CD14-positive monocyte (primary cell): Measurements from ENCODE around the gene TAC3. TPM values are rescaled to one million over a fixed set of nuclear protein-coding genes. Genes with fewer than 3 reads are reported as not detected.

Experiments used
- DNase-seq, 3 donors: peaks; one replicate each; pipeline ENCODE4 v3.0.0-alpha.2; 2011 to 2022
- H2AFZ ChIP-seq: 2 replicates; pipeline ENCODE4 v1.6.0; 2012; ENCODE audit warnings: mild to moderate bottlenecking, low read depth, low read length, inconsistent platforms; ENCODE audit not compliant: insufficient read depth, poor library complexity, severe bottlenecking
- H3K27ac ChIP-seq, 2 donors: 1 replicate in 1 of 2; 2 replicates in 1 of 2; pipeline ENCODE4 v1.5.1; 2012 to 2013; ENCODE audit warnings: low read length in 2 of 2, control low read depth in 1 of 2, inconsistent platforms in 1 of 2, low read depth in 1 of 2, mild to moderate bottlenecking in 1 of 2
- H3K27me3 ChIP-seq, 2 donors: one replicate each; pipeline versions ENCODE4 v1.6.0 to v1.6.1; 2011 to 2013; ENCODE audit warnings: low read length in 2 of 2; ENCODE audit not compliant: control insufficient read depth in 2 of 2, insufficient read depth in 2 of 2
- H3K36me3 ChIP-seq, 2 donors: replicated peaks in 1 of 2; 1 replicate in 1 of 2; 2 replicates in 1 of 2; pipeline versions ENCODE4 v1.5.1 to v1.6.1; 2012 to 2013; ENCODE audit warnings: low read length in 2 of 2, control low read depth in 1 of 2, inconsistent platforms in 1 of 2, mild to moderate bottlenecking in 1 of 2; ENCODE audit not compliant: insufficient read depth in 2 of 2, control insufficient read depth in 1 of 2
- H3K4me1 ChIP-seq, 2 donors: 1 replicate in 1 of 2; 2 replicates in 1 of 2; pipeline versions ENCODE4 v1.5.1 to v1.6.1; 2012 to 2013; ENCODE audit warnings: low read length in 2 of 2, control low read depth in 1 of 2, inconsistent platforms in 1 of 2, mild to moderate bottlenecking in 1 of 2, moderate library complexity in 1 of 2; ENCODE audit not compliant: insufficient read depth in 2 of 2, control insufficient read depth in 1 of 2
- H3K4me2 ChIP-seq: replicated peaks from 2 replicates; pipeline ENCODE3; 2012; ENCODE audit warnings: low read length, moderate library complexity, mild to moderate bottlenecking; ENCODE audit not compliant: poor library complexity, severe bottlenecking; ENCODE audit errors: extremely low read depth
- H3K4me3 ChIP-seq, 3 experiments: fragments of 200-600 bp in 1 of 3; sonication (generic) in 1 of 3; replicated peaks in 1 of 3; 1 replicate in 2 of 3; 2 replicates in 1 of 3; pipeline ENCODE4 v1.5.1; 2011 to 2013; ENCODE audit warnings: low read length in 3 of 3, mild to moderate bottlenecking in 3 of 3, control low read depth in 2 of 3, low read depth in 2 of 3, inconsistent platforms in 1 of 3, moderate library complexity in 1 of 3
- H3K79me2 ChIP-seq: 2 replicates; pipeline ENCODE4 v1.6.0; 2012; ENCODE audit warnings: mild to moderate bottlenecking, control low read depth, inconsistent platforms, low read length, moderate library complexity; ENCODE audit not compliant: insufficient read depth
- H3K9ac ChIP-seq: 2 replicates; pipeline ENCODE4 v1.6.0; 2017; ENCODE audit warnings: low read length, mild to moderate bottlenecking; ENCODE audit not compliant: insufficient read depth, poor library complexity, severe bottlenecking
- H3K9me3 ChIP-seq, 2 donors: replicated peaks in 1 of 2; 1 replicate in 1 of 2; 2 replicates in 1 of 2; pipeline versions ENCODE4 v1.5.1 to v1.6.1; 2012 to 2013; ENCODE audit warnings: low read length in 2 of 2, control low read depth in 1 of 2; ENCODE audit not compliant: control insufficient read depth in 1 of 2, insufficient read depth in 1 of 2
- H4K20me1 ChIP-seq: 2 replicates; pipeline ENCODE4 v1.6.0; 2012; ENCODE audit warnings: mild to moderate bottlenecking, low read length, control low read depth, moderate library complexity; ENCODE audit not compliant: insufficient read depth
- H3K27ac Mint-ChIP-seq, 7 donors: one replicate each; pipeline ENCODE4 v1.8.0; 2020; ENCODE audit warnings: mild to moderate bottlenecking in 7 of 7, mixed read lengths in 7 of 7, moderate library complexity in 6 of 7, inconsistent platforms in 2 of 7
- H3K27me3 Mint-ChIP-seq, 3 donors: one replicate each; pipeline ENCODE4 v1.8.0; 2021 to 2022; ENCODE audit warnings: low read depth in 3 of 3, mild to moderate bottlenecking in 3 of 3, mixed read lengths in 3 of 3, moderate library complexity in 3 of 3, inconsistent platforms in 1 of 3
- H3K36me3 Mint-ChIP-seq, 2 donors: one replicate each; pipeline ENCODE4 v1.8.0; 2020; ENCODE audit warnings: mixed read lengths in 2 of 2, inconsistent platforms in 1 of 2, mild to moderate bottlenecking in 1 of 2
- H3K4me1 Mint-ChIP-seq: one replicate; pipeline ENCODE4 v1.8.0; 2020; ENCODE audit warnings: mild to moderate bottlenecking, mixed read lengths
- H3K4me3 Mint-ChIP-seq, 2 donors: one replicate each; pipeline ENCODE4 v1.8.0; 2020; ENCODE audit warnings: mild to moderate bottlenecking in 2 of 2, mixed read lengths in 2 of 2, moderate library complexity in 1 of 2
- H3K9me3 Mint-ChIP-seq, 7 donors: one replicate each; pipeline ENCODE4 v1.8.0; 2020 to 2022; ENCODE audit warnings: mixed read lengths in 7 of 7, mild to moderate bottlenecking in 6 of 7, moderate library complexity in 6 of 7, inconsistent platforms in 2 of 7
- WGBS: methylation state at CpG from one replicate; pipeline ENCODE4 v1.1.5; 2013; ENCODE audit warnings: missing lambda C conversion rate; ENCODE audit not compliant: insufficient coverage; 5-methylcytosine and 5-hydroxymethylcytosine counted together
- intact Hi-C, 2 donors: fragments of 100-400 bp; cut with micrococcal nuclease; formaldehyde crosslinking; loops; one replicate each; pipeline versions ENCODE4 v1.15.0 to v1.15.1; 2023
- polyA plus RNA-seq, 3 donors: library from polyadenylated mRNA; depleted of rRNA in 1 of 3; unstranded in 2 of 3; stranded (reverse) in 1 of 3; fragments of 300-500 nt in 2 of 3; fragments of >200 nt in 1 of 3; fragmentation: Illumina TruSeq in 2 of 3; gene quantifications; 1 replicate in 2 of 3; 2 replicates in 1 of 3; pipeline ENCODE4 v1.2.3, GENCODE V29; 2012 to 2021
- TF ChIP-seq, protein P1 (sequence below): fragments of 200-600 bp; IDR thresholded peaks from one replicate; pipeline ENCODE4 v1.8.0; 2022; ENCODE audit warnings: antibody characterized with exemption, mild to moderate bottlenecking

Gene TAC3
- polyA plus RNA-seq, 3 donors, result 0.15 TPM; not detected in 2

DNA sequence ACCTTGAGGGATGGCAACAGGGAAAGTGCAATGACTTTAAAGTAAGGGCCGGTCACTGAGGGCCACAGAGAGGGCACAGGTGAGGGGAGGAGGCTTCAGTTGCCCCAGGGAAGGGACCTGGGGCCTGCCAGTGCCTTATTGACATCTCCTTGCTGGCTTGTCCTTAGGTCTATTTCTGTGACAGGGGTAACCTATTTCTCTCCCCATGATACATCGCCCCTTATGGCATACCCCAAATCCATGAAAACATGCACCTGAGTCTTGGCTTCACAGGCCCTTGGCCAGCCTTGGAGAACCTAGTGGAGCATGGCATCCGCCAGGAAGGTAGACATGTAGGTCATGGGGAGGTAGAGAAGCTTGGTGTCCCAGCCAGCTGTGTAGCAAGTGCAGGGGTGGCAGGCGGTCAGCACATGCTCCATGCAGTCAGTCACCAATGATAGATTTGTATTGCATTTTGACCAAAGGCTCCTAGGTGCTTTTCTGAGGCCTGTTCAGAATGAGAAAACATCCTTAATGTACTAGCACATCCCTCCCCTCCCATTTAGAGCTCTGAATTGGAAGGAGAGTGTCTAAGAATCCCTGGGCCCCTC, 35.3 kb downstream of the TAC3 start:
- peaks cover 0 to 3% (median 0%) of the 10 kb centered on the region in 3 donors for H3K27me3 Mint-ChIP-seq
- 100% methylated on average over 1 of the region's 4 CpGs for WGBS
- no peak overlapping the region for H3K27ac ChIP-seq

DNA sequence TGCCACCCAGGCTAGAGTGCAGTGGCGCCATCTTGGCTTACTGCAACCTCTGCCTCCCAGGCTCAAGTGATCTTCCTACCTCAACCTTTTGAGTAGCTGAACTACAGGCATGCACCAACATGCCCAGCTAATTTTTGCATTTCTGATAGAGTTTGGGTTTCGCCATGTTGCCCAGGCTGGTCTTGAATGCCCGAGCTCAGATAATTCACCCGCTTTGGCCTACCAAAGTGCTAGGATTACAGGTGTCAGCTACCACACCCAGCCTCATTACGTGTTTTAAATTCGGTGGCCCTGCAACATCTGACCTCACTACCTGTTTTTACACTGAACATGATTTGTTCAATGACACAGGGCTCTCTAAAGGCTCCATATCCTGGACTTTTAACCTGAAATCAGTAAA, 36.1 kb downstream of the TAC3 start:
- Mint-ChIP-seq H3K27ac (no peak overlapping the region), H3K36me3 (no peaks in the 10 kb centered on the region), H3K4me3 (no peak overlapping the region), H3K27me3 (peaks cover 0 to 3% (median 0%) of the 10 kb centered on the region in 3 donors), H3K4me1 (no peaks in the 10 kb centered on the region), H3K9me3 (peaks cover 0 to 4% (median 0%) of the 10 kb centered on the region in 7 donors)
- Histone ChIP-seq H2AFZ (no peak overlapping the region), H3K27me3 (no peaks in the 10 kb centered on the region), H3K36me3 (no peaks in the 10 kb centered on the region), H3K9ac (no peak overlapping the region), H3K9me3 (no peaks in the 10 kb centered on the region), H4K20me1 (no peaks in the 10 kb centered on the region), H3K4me1 (no peaks in the 10 kb centered on the region), H3K79me2 (no peaks in the 10 kb centered on the region), H3K27ac (no peak overlapping the region), H3K4me3 (no peak overlapping the region), H3K4me2 (no peak overlapping the region)
- DNase-seq, result no peak
- 100% methylated on average over 4 of the region's 6 CpGs for WGBS
- TF ChIP-seq, protein P1, sequence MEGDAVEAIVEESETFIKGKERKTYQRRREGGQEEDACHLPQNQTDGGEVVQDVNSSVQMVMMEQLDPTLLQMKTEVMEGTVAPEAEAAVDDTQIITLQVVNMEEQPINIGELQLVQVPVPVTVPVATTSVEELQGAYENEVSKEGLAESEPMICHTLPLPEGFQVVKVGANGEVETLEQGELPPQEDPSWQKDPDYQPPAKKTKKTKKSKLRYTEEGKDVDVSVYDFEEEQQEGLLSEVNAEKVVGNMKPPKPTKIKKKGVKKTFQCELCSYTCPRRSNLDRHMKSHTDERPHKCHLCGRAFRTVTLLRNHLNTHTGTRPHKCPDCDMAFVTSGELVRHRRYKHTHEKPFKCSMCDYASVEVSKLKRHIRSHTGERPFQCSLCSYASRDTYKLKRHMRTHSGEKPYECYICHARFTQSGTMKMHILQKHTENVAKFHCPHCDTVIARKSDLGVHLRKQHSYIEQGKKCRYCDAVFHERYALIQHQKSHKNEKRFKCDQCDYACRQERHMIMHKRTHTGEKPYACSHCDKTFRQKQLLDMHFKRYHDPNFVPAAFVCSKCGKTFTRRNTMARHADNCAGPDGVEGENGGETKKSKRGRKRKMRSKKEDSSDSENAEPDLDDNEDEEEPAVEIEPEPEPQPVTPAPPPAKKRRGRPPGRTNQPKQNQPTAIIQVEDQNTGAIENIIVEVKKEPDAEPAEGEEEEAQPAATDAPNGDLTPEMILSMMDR, result no peak
- intact Hi-C loops, result no loop called here

More for the DNA sequence above, 35.3 kb downstream of the TAC3 start:
- Histone ChIP-seq H3K9me3 (no peaks in the 10 kb centered on the region), H3K79me2 (no peaks in the 10 kb centered on the region), H2AFZ (no peak overlapping the region), H3K27me3 (no peaks in the 10 kb centered on the region), H3K9ac (no peak overlapping the region), H3K4me1 (no peaks in the 10 kb centered on the region), H3K36me3 (no peaks in the 10 kb centered on the region), H4K20me1 (no peaks in the 10 kb centered on the region), H3K4me2 (no peak overlapping the region), H3K4me3 (no peak overlapping the region)
- intact Hi-C loops, result no loop called here
- Mint-ChIP-seq H3K4me3 (no peak overlapping the region), H3K4me1 (no peaks in the 10 kb centered on the region), H3K9me3 (peaks cover 0 to 4% (median 0%) of the 10 kb centered on the region in 7 donors), H3K27ac (no peak overlapping the region), H3K36me3 (no peaks in the 10 kb centered on the region)
- TF ChIP-seq, protein P1, result no peak
- DNase-seq, result no peak
